Liver (tissue), 9 donors: Measurements from ENCODE around the gene ROPN1L. TPM values are rescaled to one million over a fixed set of nuclear protein-coding genes. Genes with fewer than 3 reads are reported as not detected.

ENCODE experiments used
- DNase-seq: peaks from one replicate; pipeline ENCODE4 v3.0.0-alpha.2; 2017; ENCODE audit warnings: low spot score
- H3K27ac ChIP-seq, 2 donors: one replicate each; pipeline ENCODE4 v1.7.0; 2013; ENCODE audit warnings: inconsistent platforms in 2 of 2, low read length in 2 of 2, control low read depth in 1 of 2, low read depth in 1 of 2, mild to moderate bottlenecking in 1 of 2
- H3K27me3 ChIP-seq, 4 donors: one replicate each; pipeline versions ENCODE4 v1.6.1 to v1.7.0; 2013; ENCODE audit warnings: low read length in 3 of 4, inconsistent platforms in 1 of 4, mild to moderate bottlenecking in 1 of 4, moderate library complexity in 1 of 4; ENCODE audit not compliant: control insufficient read depth in 4 of 4, insufficient read depth in 4 of 4
- H3K36me3 ChIP-seq, 4 donors: one replicate each; pipeline versions ENCODE4 v1.6.1 to v1.7.0; 2013; ENCODE audit warnings: low read length in 3 of 4, mild to moderate bottlenecking in 3 of 4, low read depth in 1 of 4, moderate library complexity in 1 of 4; ENCODE audit not compliant: control insufficient read depth in 4 of 4, insufficient read depth in 3 of 4
- H3K4me1 ChIP-seq, 4 donors: one replicate each; pipeline versions ENCODE4 v1.6.1 to v1.7.0; 2013; ENCODE audit warnings: low read length in 3 of 4, mild to moderate bottlenecking in 3 of 4, moderate library complexity in 1 of 4; ENCODE audit not compliant: control insufficient read depth in 4 of 4, insufficient read depth in 4 of 4
- H3K4me3 ChIP-seq, 3 donors: one replicate each; pipeline versions ENCODE4 v1.6.1 to v1.7.0; 2013; ENCODE audit warnings: low read length in 3 of 3, control low read depth in 1 of 3, low read depth in 1 of 3, mild to moderate bottlenecking in 1 of 3
- H3K9ac ChIP-seq, 2 donors: one replicate each; pipeline ENCODE4 v1.7.0; 2013; ENCODE audit warnings: low read length in 2 of 2, mild to moderate bottlenecking in 2 of 2, moderate library complexity in 2 of 2, control low read depth in 1 of 2, low read depth in 1 of 2
- H3K9me3 ChIP-seq, 4 donors: one replicate each; pipeline versions ENCODE4 v1.6.1 to v1.7.0; 2013; ENCODE audit warnings: low read length in 3 of 4; ENCODE audit not compliant: control insufficient read depth in 4 of 4
- EGR1 ChIP-seq, 2 donors: IDR thresholded peaks; 2 replicates each; pipeline ENCODE4 v1.6.1; 2016 to 2018; ENCODE audit warnings: antibody characterized with exemption in 2 of 2, low read depth in 2 of 2
- FOXA1 ChIP-seq: IDR thresholded peaks from 2 replicates; pipeline ENCODE4 v1.6.1; 2016; ENCODE audit warnings: antibody characterized with exemption
- FOXA2 ChIP-seq: IDR thresholded peaks from 2 replicates; pipeline ENCODE4 v1.6.1; 2016; ENCODE audit warnings: antibody characterized with exemption
- GABPA ChIP-seq, 2 donors: IDR thresholded peaks in 1 of 2; conservative IDR thresholded peaks in 1 of 2; 2 replicates each; pipeline ENCODE4 v1.6.1; 2016; ENCODE audit warnings: antibody characterized with exemption in 2 of 2, mild to moderate bottlenecking in 1 of 2, moderate library complexity in 1 of 2
- HNF4G ChIP-seq: IDR thresholded peaks from 2 replicates; pipeline ENCODE4 v1.6.1; 2016; ENCODE audit warnings: antibody characterized with exemption
- JUND ChIP-seq, 2 donors: IDR thresholded peaks; 2 replicates each; pipeline ENCODE4 v1.6.1; 2016; ENCODE audit warnings: antibody characterized with exemption in 2 of 2
- RAD21 ChIP-seq, 2 donors: IDR thresholded peaks; 2 replicates each; pipeline ENCODE4 v1.6.1; 2016; ENCODE audit warnings: antibody characterized with exemption in 2 of 2, mild to moderate bottlenecking in 2 of 2
- RXRA ChIP-seq, 2 donors: IDR thresholded peaks; 2 replicates each; pipeline ENCODE4 v1.6.1; 2017 to 2018; ENCODE audit warnings: antibody characterized with exemption in 2 of 2, mild to moderate bottlenecking in 1 of 2
- TAF1 ChIP-seq: conservative IDR thresholded peaks from 2 replicates; pipeline ENCODE4 v1.6.1; 2016; ENCODE audit warnings: antibody characterized with exemption, mild to moderate bottlenecking
- YY1 ChIP-seq: IDR thresholded peaks from 2 replicates; pipeline ENCODE4 v1.6.1; 2016; ENCODE audit warnings: antibody characterized with exemption, mild to moderate bottlenecking
- WGBS: extraction: QIAGEN DNeasy Blood & Tissue Kit; methylation state at CpG from one replicate; pipeline ENCODE4 v1.1.7; 2013; 5-methylcytosine and 5-hydroxymethylcytosine counted together
- polyA plus RNA-seq, 2 donors: library from polyadenylated mRNA; stranded (reverse) in 1 of 2; unstranded in 1 of 2; fragments of 200-250 nt in 1 of 2; fragments of >200 nt in 1 of 2; fragmentation: Nextera tagmentation in 1 of 2; extraction: Ambion mirVana in 1 of 2; gene quantifications; one replicate each; pipeline versions ENCODE4 v1.2.1 to v1.2.3, GENCODE V29; 2013 to 2015
- total RNA-seq, 2 donors: library from RNA; depleted of rRNA; stranded (reverse); fragments of >200 nt; gene quantifications; one replicate each; pipeline ENCODE4 v1.2.3, GENCODE V29; 2014
- TF ChIP-seq, protein P1 (sequence below): IDR thresholded peaks from 2 replicates; pipeline ENCODE4 v1.6.1; 2016; ENCODE audit warnings: antibody characterized with exemption
- TF ChIP-seq, protein P2 (sequence below): fragments of 150-350 bp; IDR thresholded peaks from 2 replicates; pipeline ENCODE4 v1.5.1; 2017; ENCODE audit warnings: improper control_type of control experiment, low read depth, low read length; ENCODE audit not compliant: missing input control
- TF ChIP-seq, protein P3 (sequence below): IDR thresholded peaks from 2 replicates; pipeline ENCODE4 v1.6.1; 2016; ENCODE audit warnings: antibody characterized with exemption
- TF ChIP-seq, protein P4 (sequence below): IDR thresholded peaks from 2 replicates; pipeline ENCODE4 v1.6.1; 2016; ENCODE audit warnings: antibody characterized with exemption
- donor health status: healthy.
- donor health status: healthy.
- donor health status: healthy.
- donor health status: healthy.
- donor health status: healthy.

Gene ROPN1L
- total and polyA plus RNA-seq, 4 donors = 0.25 to 1.3 (median 0.87) TPM

DNA sequence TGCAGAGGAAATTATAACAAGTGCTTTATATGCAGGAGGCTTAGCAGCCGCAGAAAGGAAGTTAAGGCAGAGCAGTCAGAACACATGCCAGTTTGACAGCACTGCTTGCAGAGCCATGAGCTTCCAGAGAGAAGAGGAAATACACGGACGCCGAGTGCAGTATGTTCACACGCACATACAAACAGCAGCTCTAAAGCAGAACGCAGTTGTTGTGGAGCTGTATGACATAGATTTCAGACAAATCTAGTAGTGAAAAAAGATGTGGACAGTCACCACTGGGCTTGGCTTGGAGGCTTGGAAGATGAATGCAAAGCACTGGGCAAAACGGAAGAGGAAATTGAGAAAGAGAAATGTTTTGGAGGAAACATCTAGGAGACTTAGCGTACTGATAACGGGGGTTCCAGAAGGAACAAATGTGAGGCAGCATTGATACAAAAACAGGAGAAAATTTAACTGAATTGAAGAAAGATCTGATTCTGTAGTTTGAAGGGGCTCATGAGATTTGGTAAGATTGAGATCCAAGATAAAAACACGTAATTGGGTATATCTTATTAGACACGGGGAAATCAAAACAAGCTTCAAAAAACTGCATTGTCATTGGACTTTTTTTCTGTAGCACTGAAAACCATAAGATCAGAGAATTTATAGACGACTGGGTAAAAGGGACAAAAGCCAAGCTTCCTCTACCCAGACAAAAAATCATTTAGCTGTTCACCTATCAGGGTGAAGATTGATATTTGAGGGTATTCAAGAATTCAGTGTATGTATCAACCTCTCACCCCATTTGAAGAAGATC is 19.6 kb upstream of the ROPN1L start:
- H3K9ac ChIP-seq = no peak overlapping the region
- peaks cover 7 to 79% (median 58%) of the 10 kb centered on the region in 4 donors for H3K36me3 ChIP-seq
- H3K4me3 ChIP-seq = no peak overlapping the region
- WGBS = 78% methylated on average over 12 of the region's 12 CpGs
- H3K9me3 ChIP-seq = no peaks in the 10 kb centered on the region
- TF ChIP-seq RAD21 (IDR thresholded peaks at IDR 0.05) = no peak
- TF ChIP-seq, protein P1, sequence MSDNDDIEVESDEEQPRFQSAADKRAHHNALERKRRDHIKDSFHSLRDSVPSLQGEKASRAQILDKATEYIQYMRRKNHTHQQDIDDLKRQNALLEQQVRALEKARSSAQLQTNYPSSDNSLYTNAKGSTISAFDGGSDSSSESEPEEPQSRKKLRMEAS = peak; percentile 34
- peaks cover 0 to 3% (median 0%) of the 10 kb centered on the region in 4 donors for H3K4me1 ChIP-seq
- H3K27ac ChIP-seq = no peak overlapping the region
- H3K27me3 ChIP-seq = no peaks in the 10 kb centered on the region
- no peak for DNase-seq

DNA sequence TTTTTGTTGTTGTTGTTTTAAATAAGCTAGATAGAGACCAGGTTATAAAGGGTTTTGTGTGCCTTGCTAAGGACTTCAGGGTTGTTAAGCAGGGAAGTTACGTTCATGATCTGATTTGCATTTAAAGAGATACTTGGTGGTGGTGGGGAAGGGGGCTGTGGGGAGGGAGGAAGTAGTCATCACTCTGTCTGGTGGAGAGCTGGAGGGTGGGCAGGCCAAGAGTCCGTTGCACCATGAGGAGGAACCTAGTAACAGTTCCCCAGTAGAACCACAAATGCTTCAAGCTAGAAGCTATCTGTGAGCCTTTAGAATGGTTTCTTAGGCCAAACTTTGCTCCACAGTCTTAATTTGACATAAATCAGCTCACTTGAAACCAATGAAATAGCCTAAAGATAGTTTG is 18.7 kb upstream of the ROPN1L start:
- TF ChIP-seq, protein P1 = no peak
- TF ChIP-seq TAF1 (no peak), RXRA (IDR thresholded peaks at IDR 0.05) (no peak), JUND (IDR thresholded peaks at IDR 0.05) (no peak), HNF4G (no peak)
- Histone ChIP-seq H3K27me3 (no peaks in the 10 kb centered on the region), H3K36me3 (peaks cover 4 to 80% (median 60%) of the 10 kb centered on the region in 4 donors), H3K27ac (no peak overlapping the region), H3K9ac (no peak overlapping the region), H3K4me3 (no peak overlapping the region), H3K4me1 (peaks cover 0 to 3% (median 0%) of the 10 kb centered on the region in 4 donors), H3K9me3 (no peaks in the 10 kb centered on the region)
- DNase-seq = no peak
- 78% methylated on average over 2 of the region's 2 CpGs for WGBS

DNA sequence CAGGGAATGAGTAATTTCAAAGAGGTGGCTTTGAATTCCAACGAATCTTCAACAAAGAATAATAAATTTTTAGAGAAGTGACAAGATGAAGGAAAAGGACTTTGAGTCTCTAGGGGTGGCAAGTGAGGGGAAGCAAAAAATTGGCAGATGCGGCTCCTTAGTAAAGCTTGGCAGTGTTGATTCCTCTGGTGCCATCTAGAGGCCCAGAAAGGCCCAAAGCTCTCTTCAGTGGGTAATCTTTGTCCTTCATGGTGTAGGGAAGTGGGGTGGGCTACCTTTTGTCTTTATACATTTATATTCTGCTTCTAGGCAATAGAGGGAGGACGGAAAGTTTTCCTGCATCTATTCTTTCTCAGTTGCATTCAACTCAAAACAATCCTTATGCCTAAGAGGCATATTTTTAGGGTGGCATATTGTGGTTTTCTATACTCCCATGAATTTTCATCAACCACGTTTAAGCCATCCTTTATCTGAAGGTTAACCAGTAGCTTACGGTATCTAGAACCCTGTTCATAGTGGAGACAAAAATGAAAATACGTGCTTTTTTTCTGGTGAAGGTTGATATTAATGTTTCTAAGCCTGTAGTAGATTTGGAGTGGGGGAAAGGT is 17.5 kb upstream of the ROPN1L start:
- H3K9ac ChIP-seq = no peak overlapping the region
- peaks cover 2 to 69% (median 57%) of the 10 kb centered on the region in 4 donors for H3K36me3 ChIP-seq
- H3K27me3 ChIP-seq = no peaks in the 10 kb centered on the region
- H3K9me3 ChIP-seq = no peaks in the 10 kb centered on the region
- WGBS = 82% methylated on average over 6 of the region's 6 CpGs
- H3K4me3 ChIP-seq = no peak overlapping the region
- no peak for DNase-seq
- TF ChIP-seq, protein P2, sequence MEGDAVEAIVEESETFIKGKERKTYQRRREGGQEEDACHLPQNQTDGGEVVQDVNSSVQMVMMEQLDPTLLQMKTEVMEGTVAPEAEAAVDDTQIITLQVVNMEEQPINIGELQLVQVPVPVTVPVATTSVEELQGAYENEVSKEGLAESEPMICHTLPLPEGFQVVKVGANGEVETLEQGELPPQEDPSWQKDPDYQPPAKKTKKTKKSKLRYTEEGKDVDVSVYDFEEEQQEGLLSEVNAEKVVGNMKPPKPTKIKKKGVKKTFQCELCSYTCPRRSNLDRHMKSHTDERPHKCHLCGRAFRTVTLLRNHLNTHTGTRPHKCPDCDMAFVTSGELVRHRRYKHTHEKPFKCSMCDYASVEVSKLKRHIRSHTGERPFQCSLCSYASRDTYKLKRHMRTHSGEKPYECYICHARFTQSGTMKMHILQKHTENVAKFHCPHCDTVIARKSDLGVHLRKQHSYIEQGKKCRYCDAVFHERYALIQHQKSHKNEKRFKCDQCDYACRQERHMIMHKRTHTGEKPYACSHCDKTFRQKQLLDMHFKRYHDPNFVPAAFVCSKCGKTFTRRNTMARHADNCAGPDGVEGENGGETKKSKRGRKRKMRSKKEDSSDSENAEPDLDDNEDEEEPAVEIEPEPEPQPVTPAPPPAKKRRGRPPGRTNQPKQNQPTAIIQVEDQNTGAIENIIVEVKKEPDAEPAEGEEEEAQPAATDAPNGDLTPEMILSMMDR = peak; percentile 30
- TF ChIP-seq RAD21 (IDR thresholded peaks at IDR 0.05) (peak; percentile 62 to 65), FOXA1 (no peak), HNF4G (no peak), FOXA2 (no peak), GABPA (IDR thresholded peaks at IDR 0.05 in 1 of 2, conservative IDR thresholded peaks at IDR 0.05 in 1 of 2) (no peak), EGR1 (IDR thresholded peaks at IDR 0.05; ENCODE audit: low read depth in 2 of 2) (no peak), YY1 (no peak)
- TF ChIP-seq, protein P3, sequence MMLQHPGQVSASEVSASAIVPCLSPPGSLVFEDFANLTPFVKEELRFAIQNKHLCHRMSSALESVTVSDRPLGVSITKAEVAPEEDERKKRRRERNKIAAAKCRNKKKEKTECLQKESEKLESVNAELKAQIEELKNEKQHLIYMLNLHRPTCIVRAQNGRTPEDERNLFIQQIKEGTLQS = no peak
- TF ChIP-seq, protein P4, sequence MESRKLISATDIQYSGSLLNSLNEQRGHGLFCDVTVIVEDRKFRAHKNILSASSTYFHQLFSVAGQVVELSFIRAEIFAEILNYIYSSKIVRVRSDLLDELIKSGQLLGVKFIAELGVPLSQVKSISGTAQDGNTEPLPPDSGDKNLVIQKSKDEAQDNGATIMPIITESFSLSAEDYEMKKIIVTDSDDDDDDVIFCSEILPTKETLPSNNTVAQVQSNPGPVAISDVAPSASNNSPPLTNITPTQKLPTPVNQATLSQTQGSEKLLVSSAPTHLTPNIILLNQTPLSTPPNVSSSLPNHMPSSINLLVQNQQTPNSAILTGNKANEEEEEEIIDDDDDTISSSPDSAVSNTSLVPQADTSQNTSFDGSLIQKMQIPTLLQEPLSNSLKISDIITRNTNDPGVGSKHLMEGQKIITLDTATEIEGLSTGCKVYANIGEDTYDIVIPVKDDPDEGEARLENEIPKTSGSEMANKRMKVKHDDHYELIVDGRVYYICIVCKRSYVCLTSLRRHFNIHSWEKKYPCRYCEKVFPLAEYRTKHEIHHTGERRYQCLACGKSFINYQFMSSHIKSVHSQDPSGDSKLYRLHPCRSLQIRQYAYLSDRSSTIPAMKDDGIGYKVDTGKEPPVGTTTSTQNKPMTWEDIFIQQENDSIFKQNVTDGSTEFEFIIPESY = no peak
- H3K4me1 ChIP-seq = peaks cover 0 to 3% (median 0%) of the 10 kb centered on the region in 4 donors
- H3K27ac ChIP-seq = no peak overlapping the region
